T-helper 1 cell treated with Interleukin-12 subunit alpha and Interleukin-12 subunit beta and Interleukin-4 antibody, amounts not matched to agents 30 ng/mL and 1 ng/mL, for 36 hours (primary cell): ENCODE measurements around the gene CDH4. TPM values are rescaled to one million over a fixed set of nuclear protein-coding genes. Genes with fewer than 3 reads are reported as not detected.
"Not testable (repeated sequence)": the region's sequence is repeated elsewhere in the genome, so short reads cannot be mapped to it uniquely, and the experiment has no call there.

Experiments used
- intact Hi-C: fragments of 100-400 bp; cut with micrococcal nuclease; formaldehyde crosslinking; loops from one replicate; pipeline ENCODE4 v1.15.1; 2024
- total RNA-seq: library from RNA; stranded (reverse); gene quantifications from 2 replicates; pipeline ENCODE4 v1.2.3, GENCODE V29; 2022

Gene CDH4
- total RNA-seq, 1 donor from 2014 or later: not detected

DNA sequence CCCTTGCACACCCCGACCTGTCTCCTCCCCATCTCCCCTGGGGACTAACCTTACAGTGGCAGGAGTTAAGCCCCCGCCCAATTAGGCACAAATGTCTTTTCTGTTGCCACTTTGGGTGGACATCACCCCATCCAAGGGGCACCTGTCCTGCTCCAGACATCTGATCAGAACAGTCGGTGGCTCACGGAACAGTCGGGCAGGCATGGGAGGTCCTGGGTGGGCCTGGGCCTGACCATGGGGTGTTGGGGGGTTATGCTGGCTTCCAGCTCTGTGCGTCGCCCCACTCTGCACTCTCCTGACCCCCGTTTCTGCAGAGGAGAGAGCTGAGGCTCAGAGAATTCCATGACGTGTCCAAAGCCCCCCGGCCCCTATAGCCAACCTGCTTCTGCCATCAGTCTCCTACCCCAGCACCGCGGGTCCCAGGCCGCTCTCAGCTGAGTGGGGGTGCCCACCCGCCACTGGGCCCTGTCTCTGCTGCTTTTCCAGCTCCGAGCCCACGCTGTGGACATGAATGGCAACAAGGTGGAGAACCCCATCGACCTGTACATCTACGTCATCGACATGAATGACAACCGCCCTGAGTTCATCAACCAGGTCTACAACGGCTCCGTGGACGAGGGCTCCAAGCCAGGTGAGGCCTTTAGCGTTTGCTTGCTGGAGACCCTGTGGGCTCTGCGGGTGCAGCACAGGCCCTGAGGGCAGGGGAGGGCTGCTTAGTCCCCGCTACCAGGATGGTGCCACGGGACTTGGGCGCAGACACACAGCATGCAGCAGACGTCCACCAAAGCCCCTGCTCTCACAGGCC lies 600.4 kb downstream of the CDH4 start:
- intact Hi-C loops: no loop called here

GRCh38 chr20:61853073-61854005 lies 601.3 kb downstream of the CDH4 start:
- intact Hi-C loops: no loop called here

GRCh38 chr20:61854538-61854937 lies 602.5 kb downstream of the CDH4 start:
- intact Hi-C loops: not testable (repeated sequence)

GRCh38 chr20:61855286-61855685 lies 603.2 kb downstream of the CDH4 start:
- intact Hi-C loops: no loop called here

DNA sequence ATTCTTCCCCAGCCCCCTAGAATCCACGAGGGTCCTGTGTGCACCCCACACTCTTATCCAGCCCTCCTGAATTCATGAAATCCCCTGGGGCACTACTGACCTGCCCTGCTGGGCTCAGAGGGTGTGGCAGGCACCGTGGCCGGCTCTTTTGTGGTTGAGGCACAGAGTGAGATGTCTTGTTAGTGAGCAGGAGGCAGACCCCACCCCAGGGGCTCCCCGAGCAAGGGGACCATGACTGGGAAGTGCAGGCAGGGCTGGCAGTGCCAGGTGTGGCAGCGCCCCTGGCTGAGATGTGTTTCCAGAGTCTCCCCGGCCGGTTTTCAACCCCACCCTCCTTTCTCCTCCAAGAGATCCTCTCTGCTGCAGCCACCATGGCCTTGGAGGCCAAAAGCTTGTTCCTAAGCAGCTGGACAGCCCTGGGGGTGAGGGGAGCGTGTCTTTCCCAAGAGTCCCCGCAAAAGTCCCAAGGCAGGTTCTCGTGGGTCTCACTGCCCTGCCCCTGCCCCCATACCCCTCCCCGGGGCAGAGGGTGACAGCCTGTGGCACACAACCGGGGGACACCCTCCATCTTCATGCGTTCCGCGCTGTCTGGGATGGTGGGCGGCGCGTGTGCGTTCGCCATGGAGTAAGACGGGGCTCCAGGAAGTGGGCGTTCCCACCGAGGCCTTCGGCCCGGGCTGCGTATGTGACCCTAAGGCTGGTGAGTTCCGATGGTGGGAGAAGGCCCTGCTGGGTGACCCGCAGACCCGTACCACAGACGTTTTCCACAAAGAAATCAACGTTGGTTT lies 604.8 kb downstream of the CDH4 start:
- intact Hi-C loops: no loop called here

DNA sequence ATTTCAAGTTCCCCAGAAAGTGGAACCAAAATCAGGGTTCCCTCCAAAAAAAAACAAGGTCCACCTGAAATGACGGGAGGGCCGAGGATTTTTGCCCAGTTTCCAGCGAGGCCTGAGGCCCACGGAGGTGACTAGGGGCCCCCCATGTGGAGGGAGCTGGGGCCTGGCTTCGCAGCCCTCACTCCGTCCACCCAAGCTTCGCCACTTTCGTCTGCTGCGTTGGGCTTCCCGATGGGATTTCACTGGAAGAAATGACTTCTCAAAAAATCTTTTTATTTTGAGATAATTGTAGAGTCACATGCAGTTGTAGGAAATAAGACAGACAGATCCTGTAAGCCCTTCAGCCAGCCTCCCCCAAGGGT lies 605.3 kb downstream of the CDH4 start:
- intact Hi-C loops: no loop called here

DNA sequence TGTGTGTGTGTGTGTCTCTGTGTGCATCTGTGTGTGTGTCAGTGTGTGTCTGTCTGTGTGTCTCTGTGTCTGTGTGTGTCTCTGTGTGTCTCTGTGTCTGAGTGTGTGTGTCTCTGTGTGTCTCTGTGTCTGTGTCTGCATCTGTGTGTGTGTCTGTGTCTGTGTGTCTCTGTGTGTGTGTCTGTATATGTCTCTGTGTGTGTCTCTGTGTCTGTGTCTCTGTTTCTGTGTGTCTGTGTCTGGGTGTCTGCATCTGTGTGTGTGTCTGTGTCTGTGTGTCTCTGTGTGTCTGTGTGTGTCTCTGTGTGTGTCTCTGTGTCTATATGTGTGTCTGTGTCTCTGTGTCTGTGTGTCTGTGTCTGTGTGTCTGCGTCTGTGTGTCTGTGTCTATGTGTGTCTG lies 605.8 kb downstream of the CDH4 start:
- intact Hi-C loops: no loop called here

DNA sequence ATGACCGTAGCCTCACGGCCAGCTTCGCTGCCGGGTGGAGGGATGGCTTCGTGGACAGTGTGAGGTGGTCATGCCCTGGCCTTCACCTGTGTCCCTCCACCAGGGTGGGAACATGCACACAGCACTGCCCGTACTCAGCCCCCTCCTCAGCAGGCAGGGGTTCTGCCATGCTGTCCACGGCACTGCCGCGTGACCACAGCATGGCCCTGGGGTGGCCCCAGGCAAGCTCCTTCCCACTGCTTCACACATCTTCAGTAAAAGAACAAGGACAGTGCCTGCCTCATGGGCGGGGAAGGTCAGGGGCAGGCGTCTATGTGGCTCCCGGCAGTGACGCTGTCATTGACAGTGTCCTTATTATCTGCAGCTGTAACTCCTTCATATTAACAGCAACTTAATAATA lies 607.7 kb downstream of the CDH4 start:
- intact Hi-C loops: no loop called here

- intact Hi-C loops: no loop called here
These were observed 608.4 kb downstream of the CDH4 start for GRCh38 chr20:61860260-61860987.

- intact Hi-C loops: no loop called here
These were observed 609.2 kb downstream of the CDH4 start for GRCh38 chr20:61861054-61861841.

DNA sequence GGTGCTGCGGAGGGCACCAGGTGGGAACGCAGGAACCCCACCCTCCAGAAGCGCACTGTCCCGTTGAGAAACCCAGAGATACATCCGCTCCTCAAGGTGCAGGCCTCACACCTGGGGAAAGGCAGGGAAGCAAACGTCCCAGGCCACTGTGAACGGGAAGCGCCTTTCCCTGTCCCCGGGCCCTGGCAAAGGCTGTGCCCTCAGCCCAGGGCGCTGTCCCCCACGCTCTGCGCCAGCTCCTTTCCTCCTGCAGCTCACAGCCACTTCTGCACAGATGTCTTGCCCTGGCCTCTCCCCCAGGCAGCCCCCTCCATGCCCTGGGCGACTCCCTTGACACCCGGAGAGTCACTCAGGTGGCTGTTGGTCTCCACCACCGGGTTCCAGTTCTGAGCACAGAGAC lies 609.8 kb downstream of the CDH4 start:
- intact Hi-C loops: no loop called here

DNA sequence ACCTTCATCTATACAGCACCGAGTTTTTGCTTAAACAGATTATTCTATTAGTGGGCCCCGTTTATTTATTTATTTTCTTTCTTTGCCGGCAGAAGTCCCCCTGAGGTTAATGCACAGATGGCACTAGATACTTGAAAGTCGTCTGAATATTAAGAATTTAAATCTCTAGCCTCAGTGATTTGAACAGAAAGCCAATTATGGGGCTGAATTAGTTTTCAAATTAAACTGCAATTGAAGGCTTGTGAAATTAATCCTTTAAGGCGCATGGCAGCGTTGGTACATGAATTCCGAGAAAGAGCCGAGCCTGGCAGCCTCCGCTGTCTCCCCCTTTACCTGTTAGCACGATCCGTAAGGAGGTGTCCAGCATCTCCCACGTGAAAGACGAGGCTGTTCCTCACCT lies 610.8 kb downstream of the CDH4 start:
- intact Hi-C loops: no loop called here

DNA sequence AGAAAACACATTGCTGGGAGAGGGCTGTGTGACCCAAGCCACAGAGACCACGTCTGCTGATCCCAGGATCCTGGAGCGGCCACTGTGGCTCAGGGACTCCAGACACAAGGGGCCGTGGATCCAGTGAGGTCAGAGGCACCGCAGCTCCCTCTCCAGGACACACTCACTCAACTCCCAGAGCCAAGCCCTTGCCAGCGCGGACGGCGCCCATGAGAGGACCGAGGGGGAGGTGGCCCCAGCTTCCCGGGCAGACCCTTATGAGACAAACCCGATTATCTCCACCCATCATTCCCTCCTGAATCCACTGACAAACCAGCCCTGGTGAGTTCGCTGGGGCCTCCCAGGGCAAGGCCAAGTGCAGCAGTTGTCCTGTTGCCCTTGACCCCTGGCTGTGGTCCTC lies 612.4 kb downstream of the CDH4 start:
- intact Hi-C loops: no loop called here

DNA sequence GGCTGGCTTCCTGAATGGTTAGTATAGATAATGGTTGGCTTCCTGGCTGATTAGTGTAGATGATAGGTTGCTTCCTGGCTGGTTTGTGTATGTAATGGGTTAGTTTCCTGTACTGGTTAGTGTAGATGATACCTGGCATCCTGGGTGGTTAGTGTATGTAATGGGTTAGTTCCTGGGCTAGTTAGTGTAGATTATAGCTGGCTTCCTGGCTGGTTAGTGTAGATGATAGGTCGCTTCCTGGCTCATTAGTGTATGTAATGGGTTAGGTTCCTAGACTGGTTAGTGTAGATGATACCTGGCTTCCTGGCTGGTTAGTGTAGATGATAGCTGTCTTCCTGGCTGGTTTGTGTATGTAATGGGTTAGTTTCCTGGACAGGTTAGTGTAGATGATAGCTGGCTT lies 613.3 kb downstream of the CDH4 start:
- intact Hi-C loops: no loop called here

- intact Hi-C loops: no loop called here
These were observed 614.1 kb downstream of the CDH4 start for GRCh38 chr20:61866165-61866564.

GRCh38 chr20:61868006-61868405 lies 615.9 kb downstream of the CDH4 start:
- intact Hi-C loops: no loop called here

- intact Hi-C loops: no loop called here
These were observed 616.5 kb downstream of the CDH4 start for GRCh38 chr20:61868466-61869090.

- intact Hi-C loops: no loop called here
These were observed 617.9 kb downstream of the CDH4 start for GRCh38 chr20:61869750-61870507.

DNA sequence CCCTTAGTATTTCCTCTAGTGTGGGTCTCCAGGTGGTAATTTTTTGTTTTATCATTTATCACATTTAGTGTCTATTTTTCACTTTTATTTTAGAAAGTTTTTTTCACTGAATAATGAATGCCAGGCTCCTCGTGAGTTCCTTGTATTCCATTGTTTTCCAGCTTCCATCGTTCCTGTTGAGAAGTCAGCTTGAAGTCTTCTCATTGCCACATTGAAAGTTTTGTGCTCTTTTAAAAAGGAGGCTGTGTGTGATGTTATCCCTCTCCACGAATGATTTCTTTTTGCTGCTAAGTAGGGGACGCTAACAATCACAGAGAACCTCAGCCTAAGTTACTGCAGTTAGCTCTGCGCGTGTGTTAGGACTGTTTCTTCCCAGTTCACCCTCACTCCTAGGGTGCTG lies 619.1 kb downstream of the CDH4 start:
- intact Hi-C loops: no loop called here
